HepG2 (cell line): Measurements from ENCODE around the gene MYCBPAP. TPM values are rescaled to one million over a fixed set of nuclear protein-coding genes. Genes with fewer than 3 reads are reported as not detected.

Experiments used
- ATAC-seq: fragments of 200-7000 bp; cut with Tn5 transposase; 3 replicates; pipeline ENCODE4 v1.9.1; 2020; ENCODE audit warnings: mild to moderate bottlenecking, moderate library complexity
- BruUV-seq: library from RNA; stranded (reverse); fragments of 400-500 nt; replicated peaks from 2 replicates; lab custom pipeline; 2021; lab: Mats Ljungman, UMichigan
- CTCF ChIA-PET: fragments of 300-600 bp; formaldehyde crosslinking; extraction: SDS; loops from one replicate; lab custom pipeline; 2021; ENCODE audit warnings: low total read pairs, inconsistent platforms, low intra/inter-chr PET ratio; lab: Yijun Ruan, JAX
- POLR2A ChIA-PET: fragments of 350-600 bp; sonication (Branson Sonifier 250); formaldehyde crosslinking; loops from one replicate; lab custom pipeline; 2020; ENCODE audit warnings: antibody characterized with exemption, inconsistent platforms; lab: Yijun Ruan, JAX
- DNase-seq: peaks from one replicate; pipeline ENCODE4 v3.0.0-alpha.2; 2015; ENCODE audit warnings: low spot score
- FAIRE-seq: peaks from 3 replicates; lab custom pipeline; 2011; peaks lifted over from hg19 to GRCh38; lab: Jason Lieb, UNC
- H2AFZ ChIP-seq: one replicate; pipeline ENCODE4 v1.6.1; 2011; ENCODE audit warnings: low read length, inconsistent platforms
- H3K27ac ChIP-seq: fragments of 300-600 bp; 3 replicates; pipeline ENCODE4 v1.8.0; 2011; ENCODE audit warnings: mixed run types, mild to moderate bottlenecking, mixed read lengths, low read length, inconsistent platforms; ENCODE audit not compliant: insufficient read depth; ENCODE audit errors: extremely low read length
- H3K27me3 ChIP-seq, 2 experiments: fragments of 200-600 bp in 1 of 2; 2 replicates in 1 of 2; 3 replicates in 1 of 2; pipeline versions ENCODE4 v1.6.0 to v1.8.0; 2011; ENCODE audit warnings: low read length in 2 of 2, mild to moderate bottlenecking in 2 of 2, moderate library complexity in 2 of 2, inconsistent platforms in 1 of 2; ENCODE audit not compliant: insufficient read depth in 2 of 2, control insufficient read depth in 1 of 2
- H3K36me3 ChIP-seq, 2 experiments: fragments of 200-600 bp in 1 of 2; replicated peaks in 1 of 2; 2 replicates in 1 of 2; 3 replicates in 1 of 2; pipeline versions ENCODE4 v1.5.1 to v1.8.0; 2011; ENCODE audit warnings: low read length in 2 of 2, inconsistent platforms in 1 of 2; ENCODE audit not compliant: insufficient read depth in 2 of 2, control insufficient read depth in 1 of 2
- H3K4me1 ChIP-seq: 2 replicates; pipeline ENCODE4 v1.5.1; 2012; ENCODE audit warnings: low read length, inconsistent platforms; ENCODE audit not compliant: insufficient read depth
- H3K4me2 ChIP-seq: 2 replicates; pipeline ENCODE4 v1.6.0; 2011; ENCODE audit warnings: low read depth, low read length, inconsistent platforms
- H3K4me3 ChIP-seq, 3 experiments: fragments of 200-600 bp in 1 of 3; sonication (generic), shearing (Covaris generic) in 1 of 3; replicated peaks in 1 of 3; 2 replicates each; pipeline ENCODE4 v1.5.1; 2011 to 2016; ENCODE audit warnings: low read length in 3 of 3, inconsistent platforms in 2 of 3, low read depth in 2 of 3, mild to moderate bottlenecking in 2 of 3, control low read depth in 1 of 3, mixed read lengths in 1 of 3; ENCODE audit not compliant: insufficient read depth in 1 of 3
- H3K79me2 ChIP-seq: one replicate; pipeline ENCODE4 v1.6.1; 2011; ENCODE audit warnings: low read length, inconsistent platforms; ENCODE audit not compliant: insufficient read depth
- H3K9ac ChIP-seq: 2 replicates; pipeline ENCODE4 v1.6.0; 2011; ENCODE audit warnings: mild to moderate bottlenecking, low read depth, low read length, inconsistent platforms; ENCODE audit not compliant: insufficient read depth
- H3K9me3 ChIP-seq: 2 replicates; pipeline ENCODE4 v1.5.1; 2012; ENCODE audit warnings: mild to moderate bottlenecking, low read length
- H4K20me1 ChIP-seq: 2 replicates; pipeline ENCODE4 v1.6.0; 2011; ENCODE audit warnings: inconsistent platforms, mild to moderate bottlenecking, low read length, moderate library complexity; ENCODE audit not compliant: insufficient read depth
- HMGA1 ChIP-seq: sonication (generic); formaldehyde crosslinking; conservative IDR thresholded peaks from 2 replicates; pipeline ENCODE4 v1.4.0; 2020; ENCODE audit warnings: missing genetic modification reagents
- MAZ ChIP-seq, 2 experiments: sonication (generic) in 1 of 2; formaldehyde crosslinking in 1 of 2; IDR thresholded peaks; 2 replicates each; pipeline versions ENCODE4 v1.5.0 to v1.6.1; 2012 to 2020; ENCODE audit warnings: low read depth in 2 of 2, mild to moderate bottlenecking in 2 of 2, borderline replicate concordance in 1 of 2, improper control_type of control experiment in 1 of 2, low read length in 1 of 2, missing genetic modification reagents in 1 of 2, moderate library complexity in 1 of 2
- MXI1 ChIP-seq: IDR thresholded peaks from 3 replicates; pipeline ENCODE4 v1.6.1; 2012; ENCODE audit warnings: low read depth, low read length, inconsistent platforms, borderline replicate concordance
- TARDBP ChIP-seq: sonication (generic); formaldehyde crosslinking; IDR thresholded peaks from 2 replicates; pipeline ENCODE4 v1.8.0; 2022; ENCODE audit warnings: mild to moderate bottlenecking, missing genetic modification reagents
- ZFAT ChIP-seq: sonication (generic); formaldehyde crosslinking; conservative IDR thresholded peaks from 2 replicates; pipeline ENCODE4 v1.8.1; 2023; ENCODE audit warnings: missing genetic modification reagents, inconsistent platforms
- ZFP36 ChIP-seq: fragments of 150-350 bp; IDR thresholded peaks from 2 replicates; pipeline ENCODE4 v1.6.1; 2018; ENCODE audit warnings: borderline replicate concordance, low read length, low read depth; ENCODE audit not compliant: partially characterized antibody
- ZNF562 ChIP-seq: sonication (generic); formaldehyde crosslinking; IDR thresholded peaks from 2 replicates; pipeline ENCODE4 v1.8.0; 2022; ENCODE audit warnings: missing genetic modification reagents, borderline replicate concordance
- ZNF788 ChIP-seq: sonication (generic); formaldehyde crosslinking; IDR thresholded peaks from 2 replicates; pipeline ENCODE4 v1.5.0; 2020; ENCODE audit warnings: mild to moderate bottlenecking, missing genetic modification reagents, borderline replicate concordance
- WGBS: methylation state at CpG from one replicate; pipeline ENCODE4 v1.1.6; 2017; ENCODE audit warnings: low lambda C conversion rate; 5-methylcytosine and 5-hydroxymethylcytosine counted together
- in situ Hi-C: cut with HindIII; loops from 2 replicates; pipeline ENCODE4 v1.10.0; 2017; ENCODE audit warnings: low pct_unique_long_range_greater_than_20kb; ENCODE audit not compliant: extremely low pct_ligation_motif_present
- intact Hi-C: fragments of 100-400 bp; cut with micrococcal nuclease; formaldehyde crosslinking; loops from one replicate; pipeline ENCODE4 v1.10.0; 2022; ENCODE audit not compliant: unreplicated experiment
- polyA plus RNA-seq, 8 experiments: library from polyadenylated mRNA; depleted of rRNA in 3 of 8; stranded (reverse) in 7 of 8; unstranded in 1 of 8; fragments of >200 nt; fragmentation: Illumina TruSeq in 4 of 8; extraction: Trizol in 4 of 8; gene quantifications; 2 replicates each; pipeline versions ENCODE4 v1.2.1 to v1.2.3, GENCODE V29; 2011 to 2016; ENCODE audit warnings: low read depth in 4 of 8, missing spikeins in 1 of 8, mixed read lengths in 1 of 8; ENCODE audit not compliant: insufficient read depth in 1 of 8
- total RNA-seq, 5 experiments: library from RNA; depleted of rRNA; stranded (reverse); fragments of >200 nt; fragmentation: Illumina TruSeq; extraction: Trizol; gene quantifications; 2 replicates each; pipeline ENCODE4 v1.2.3, GENCODE V29; 2016; ENCODE audit warnings: low read depth in 1 of 5
- TF ChIP-seq, protein P1 (sequence below): sonication (generic); formaldehyde crosslinking; IDR thresholded peaks from 2 replicates; pipeline ENCODE4 v1.4.0; 2020; ENCODE audit warnings: missing genetic modification reagents; ENCODE audit errors: not compliant biosample characterization

MYCBPAP gene
- total and polyA plus RNA-seq, 2 of the 13 experiments (the other 11 are each of a cell fraction or from before 2014, with no cell fraction given) = 0.22 to 0.24 TPM

DNA sequence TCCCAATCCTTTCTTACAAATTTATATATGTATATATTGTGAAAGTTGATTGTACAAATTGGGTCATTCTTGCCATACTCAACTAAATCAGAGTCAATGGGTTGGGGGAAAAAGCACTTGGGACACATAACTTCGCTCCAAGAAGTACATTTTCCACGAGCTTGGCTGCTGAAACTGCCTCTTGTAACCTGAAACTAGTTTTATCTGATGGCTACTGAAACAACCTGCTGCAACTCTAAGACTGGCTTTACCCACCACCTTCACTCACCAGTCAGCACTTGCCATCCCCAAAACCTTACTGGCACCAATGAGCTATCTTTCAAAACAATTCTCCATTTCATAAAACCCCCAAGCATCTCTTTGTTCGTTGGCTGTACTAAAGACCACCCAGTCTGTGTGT lies 14.5 kb upstream of the MYCBPAP start:
- H3K4me1 ChIP-seq = no peaks in the 10 kb centered on the region
- H3K4me2 ChIP-seq = no peak overlapping the region
- BruUV-seq = no TSS peak
- no peak overlapping the region for H3K4me3 ChIP-seq
- no peak for DNase-seq
- no peak overlapping the region for H2AFZ ChIP-seq
- ChIA-PET POLR2A (no interaction called here), CTCF (no interaction called here)
- no peaks in the 10 kb centered on the region for H3K79me2 ChIP-seq
- 23% methylated on average over 3 of the region's 3 CpGs for WGBS
- intact Hi-C loops = no loop called here
- TF ChIP-seq TARDBP (CRISPR knock-in tag) = no peak
- TF ChIP-seq ZFP36 = no peak
- peak; percentile 97 for TF ChIP-seq ZFAT
- no peak for FAIRE-seq
- in situ Hi-C loops = no loop called here
- H3K27me3 ChIP-seq = no peaks in the 10 kb centered on the region; a peak in 1 of 5 replicates
- no peaks in the 10 kb centered on the region for H3K9me3 ChIP-seq
- no peaks in the 10 kb centered on the region for H4K20me1 ChIP-seq
- H3K9ac ChIP-seq = no peak overlapping the region
- H3K36me3 ChIP-seq = no peaks in the 10 kb centered on the region
- no peak for ATAC-seq
- H3K27ac ChIP-seq = no peak overlapping the region

DNA sequence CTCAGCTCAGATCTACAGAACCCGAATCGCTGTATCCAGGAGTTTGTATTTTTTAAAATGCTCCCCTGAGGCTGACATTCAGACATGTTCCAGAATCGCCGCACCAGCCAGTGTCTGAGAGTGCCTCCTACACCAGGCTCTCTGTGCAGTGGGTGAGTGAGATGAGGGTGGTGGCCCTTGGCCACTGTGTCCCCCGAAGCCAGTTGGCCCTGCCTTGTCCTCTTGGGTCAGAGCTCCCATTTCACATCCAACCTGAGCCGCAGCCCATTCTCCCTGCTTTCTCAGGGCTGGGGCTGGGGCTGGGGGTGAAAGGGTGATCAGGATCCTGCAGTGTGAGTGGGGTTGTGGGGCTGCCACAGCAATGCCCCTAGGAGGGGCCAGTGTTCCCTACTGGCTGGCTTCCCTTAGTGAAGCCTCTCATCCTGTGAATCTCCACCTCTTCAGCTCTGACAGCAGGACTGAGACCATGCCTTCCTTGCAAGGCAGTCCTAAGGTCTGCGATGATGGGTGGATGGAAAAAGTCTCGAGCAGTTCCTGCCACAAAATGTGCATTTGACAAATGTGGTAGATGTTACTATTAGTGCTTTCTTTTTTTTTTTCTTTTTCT lies 12.9 kb upstream of the MYCBPAP start:
- Histone ChIP-seq H3K4me3 (no peak overlapping the region), H3K4me2 (no peak overlapping the region), H2AFZ (no peak overlapping the region), H3K27me3 (no peaks in the 10 kb centered on the region; a peak in 1 of 5 replicates), H3K9me3 (no peaks in the 10 kb centered on the region), H3K9ac (no peak overlapping the region), H3K79me2 (no peaks in the 10 kb centered on the region), H3K4me1 (no peaks in the 10 kb centered on the region), H4K20me1 (no peaks in the 10 kb centered on the region), H3K27ac (no peak overlapping the region), H3K36me3 (no peaks in the 10 kb centered on the region)
- intact Hi-C loops = no loop called here
- FAIRE-seq = no peak
- ChIA-PET CTCF (no interaction called here), POLR2A (interaction anchor here (0.7 kb wide), 1 partner anchor 368 kb away, joined by 3 read pairs; no protein-coding TSS in a partner anchor)
- no TSS peak for BruUV-seq
- TF ChIP-seq HMGA1 = no peak
- TF ChIP-seq, protein P1, sequence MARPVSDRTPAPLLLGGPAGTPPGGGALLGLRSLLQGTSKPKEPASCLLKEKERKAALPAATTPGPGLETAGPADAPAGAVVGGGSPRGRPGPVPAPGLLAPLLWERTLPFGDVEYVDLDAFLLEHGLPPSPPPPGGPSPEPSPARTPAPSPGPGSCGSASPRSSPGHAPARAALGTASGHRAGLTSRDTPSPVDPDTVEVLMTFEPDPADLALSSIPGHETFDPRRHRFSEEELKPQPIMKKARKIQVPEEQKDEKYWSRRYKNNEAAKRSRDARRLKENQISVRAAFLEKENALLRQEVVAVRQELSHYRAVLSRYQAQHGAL (CRISPR knock-in tag) = no peak
- TF ChIP-seq ZNF562 = no peak
- TF ChIP-seq ZNF788 = no peak
- no peak for TF ChIP-seq MXI1
- 0 out of 2 replicates have a peak, but pooled peaks have one; percentile 20 for TF ChIP-seq MAZ (IDR thresholded peaks at IDR 0.05; ENCODE audit: borderline replicate concordance, low read depth, low read length)
- TF ChIP-seq MAZ (CRISPR knock-in tag; IDR thresholded peaks at IDR 0.05; ENCODE audit: low read depth) = no peak
- in situ Hi-C loops = no loop called here
- peak; percentile 65 for ATAC-seq
- DNase-seq = no peak
- 61% methylated on average over 8 of the region's 8 CpGs for WGBS
